Measurements from ENCODE around the gene RGS14. TPM values are rescaled to one million over a fixed set of nuclear protein-coding genes. Genes with fewer than 3 reads are reported as not detected.

The RGS14 gene
- polyA plus RNA-seq, 1 donor (not counting 4 experiments of a cell fraction or from before 2014, with no cell fraction given) = 8.6 TPM

DNA sequence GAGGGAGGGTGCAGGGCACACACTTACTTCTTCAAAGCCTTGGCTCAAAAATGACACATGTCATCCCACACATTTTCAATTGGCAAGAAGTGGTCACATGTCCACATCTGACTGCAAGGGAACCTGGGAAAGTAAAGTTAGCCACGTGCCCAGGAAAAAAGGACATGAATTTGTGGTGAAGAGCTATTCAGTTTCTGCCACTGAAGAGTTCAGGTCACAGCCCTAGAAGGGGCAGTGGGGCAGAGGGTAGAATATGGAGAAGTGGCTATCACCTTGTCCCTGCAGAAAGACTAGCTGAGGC lies 1.9 kb upstream of the RGS14 start:
- no peak for TF ChIP-seq EZH2 (IDR thresholded peaks at IDR 0.05; ENCODE audit: low read length)
- TF ChIP-seq, protein P1, sequence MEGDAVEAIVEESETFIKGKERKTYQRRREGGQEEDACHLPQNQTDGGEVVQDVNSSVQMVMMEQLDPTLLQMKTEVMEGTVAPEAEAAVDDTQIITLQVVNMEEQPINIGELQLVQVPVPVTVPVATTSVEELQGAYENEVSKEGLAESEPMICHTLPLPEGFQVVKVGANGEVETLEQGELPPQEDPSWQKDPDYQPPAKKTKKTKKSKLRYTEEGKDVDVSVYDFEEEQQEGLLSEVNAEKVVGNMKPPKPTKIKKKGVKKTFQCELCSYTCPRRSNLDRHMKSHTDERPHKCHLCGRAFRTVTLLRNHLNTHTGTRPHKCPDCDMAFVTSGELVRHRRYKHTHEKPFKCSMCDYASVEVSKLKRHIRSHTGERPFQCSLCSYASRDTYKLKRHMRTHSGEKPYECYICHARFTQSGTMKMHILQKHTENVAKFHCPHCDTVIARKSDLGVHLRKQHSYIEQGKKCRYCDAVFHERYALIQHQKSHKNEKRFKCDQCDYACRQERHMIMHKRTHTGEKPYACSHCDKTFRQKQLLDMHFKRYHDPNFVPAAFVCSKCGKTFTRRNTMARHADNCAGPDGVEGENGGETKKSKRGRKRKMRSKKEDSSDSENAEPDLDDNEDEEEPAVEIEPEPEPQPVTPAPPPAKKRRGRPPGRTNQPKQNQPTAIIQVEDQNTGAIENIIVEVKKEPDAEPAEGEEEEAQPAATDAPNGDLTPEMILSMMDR (optimal IDR thresholded peaks at IDR 0.05 in 1 of 3, IDR thresholded peaks at IDR 0.05 in 1 of 3, conservative IDR thresholded peaks at IDR 0.05 in 1 of 3; ENCODE audit: extremely low read depth in 1 of 3, insufficient read depth in 2 of 3, low read length in 3 of 3) = no peak
- no peak for FAIRE-seq
- no peak overlapping the region for H2AFZ ChIP-seq (ENCODE audit: control insufficient read depth, low read length)

DNA sequence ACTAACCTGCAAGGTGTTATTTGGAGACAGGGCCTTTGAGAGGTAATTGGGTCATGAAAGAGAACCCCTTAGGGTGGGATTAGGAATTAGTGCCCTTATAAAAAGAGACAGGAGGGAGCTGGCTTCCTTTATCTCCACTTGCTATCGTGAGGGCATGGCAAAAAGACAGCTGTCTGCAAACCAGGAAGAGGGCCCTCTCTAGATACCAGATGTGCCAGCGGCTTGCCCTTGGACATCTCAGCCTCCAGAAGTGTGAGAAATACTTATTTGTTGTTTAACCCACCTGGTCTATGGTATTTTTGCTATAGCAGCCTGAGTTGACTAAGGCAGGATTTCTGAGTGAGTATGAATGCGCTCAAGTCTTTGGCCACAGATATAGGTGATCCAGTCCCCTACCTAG lies 978 bp upstream of the RGS14 start:
- no peaks in the 10 kb centered on the region for H3K9me3 ChIP-seq (ENCODE audit: control insufficient read depth, low read depth, low read length)
- DNase-seq (ENCODE audit: low read depth, low spot score) = no peak
- no peaks in the 10 kb centered on the region for H3K36me3 ChIP-seq (ENCODE audit: control insufficient read depth in 2 of 2, extremely low read depth in 1 of 2, insufficient read depth in 2 of 2, low read length in 2 of 2)
- no peak overlapping the region for H3K27ac ChIP-seq (ENCODE audit: control insufficient read depth, insufficient read depth, low read length)
- H3K79me2 ChIP-seq (ENCODE audit: control insufficient read depth, insufficient read depth, low read length) = no peaks in the 10 kb centered on the region
- no peaks in the 10 kb centered on the region for H3K9me1 ChIP-seq (ENCODE audit: control insufficient read depth, extremely low read depth, insufficient read depth, low read length)
- no peak for FAIRE-seq
- no peak for TF ChIP-seq EZH2 (IDR thresholded peaks at IDR 0.05; ENCODE audit: low read length)
- TF ChIP-seq, protein P1 (optimal IDR thresholded peaks at IDR 0.05 in 1 of 3, IDR thresholded peaks at IDR 0.05 in 1 of 3, conservative IDR thresholded peaks at IDR 0.05 in 1 of 3; ENCODE audit: extremely low read depth in 1 of 3, insufficient read depth in 2 of 3, low read length in 3 of 3) = no peak
- peaks cover 25% of the 10 kb centered on the region for H3K4me1 ChIP-seq (ENCODE audit: control insufficient read depth, extremely low read depth, insufficient read depth, low read length)
- no peak overlapping the region for H2AFZ ChIP-seq (ENCODE audit: control insufficient read depth, low read length)
- H3K9ac ChIP-seq (ENCODE audit: control insufficient read depth, extremely low read depth, insufficient read depth, low read length) = no peak overlapping the region
- no peaks in the 10 kb centered on the region for H4K20me1 ChIP-seq (ENCODE audit: control insufficient read depth, extremely low read depth, insufficient read depth, low read length)
- no peaks in the 10 kb centered on the region for H3K27me3 ChIP-seq (ENCODE audit: control insufficient read depth, extremely low read depth, insufficient read depth, low read length)
- dilution Hi-C loops (cut with MboI; ENCODE audit: extremely low pct_ligation_motif_present, low sequenced_read_pairs) = no loop called here
- H3K4me2 ChIP-seq (ENCODE audit: control insufficient read depth, extremely low read depth, insufficient read depth, low read depth, low read length) = no peak overlapping the region
- no peak overlapping the region for H3K4me3 ChIP-seq (ENCODE audit: control insufficient read depth in 2 of 3, extremely low read depth in 1 of 3, insufficient read depth in 2 of 3, low read depth in 1 of 3, low read length in 3 of 3)

More for the DNA sequence above, 1.9 kb upstream of the RGS14 start:
- Histone ChIP-seq H3K36me3 (ENCODE audit: control insufficient read depth in 2 of 2, extremely low read depth in 1 of 2, insufficient read depth in 2 of 2, low read length in 2 of 2) (no peaks in the 10 kb centered on the region), H3K9me3 (ENCODE audit: control insufficient read depth, low read depth, low read length) (no peaks in the 10 kb centered on the region), H3K4me2 (ENCODE audit: control insufficient read depth, extremely low read depth, insufficient read depth, low read depth, low read length) (no peak overlapping the region), H3K4me3 (ENCODE audit: control insufficient read depth in 2 of 3, extremely low read depth in 1 of 3, insufficient read depth in 2 of 3, low read depth in 1 of 3, low read length in 3 of 3) (no peak overlapping the region), H3K4me1 (ENCODE audit: control insufficient read depth, extremely low read depth, insufficient read depth, low read length) (peaks cover 26% of the 10 kb centered on the region), H3K27ac (ENCODE audit: control insufficient read depth, insufficient read depth, low read length) (no peak overlapping the region), H3K9ac (ENCODE audit: control insufficient read depth, extremely low read depth, insufficient read depth, low read length) (no peak overlapping the region), H3K27me3 (ENCODE audit: control insufficient read depth, extremely low read depth, insufficient read depth, low read length) (no peaks in the 10 kb centered on the region), H3K79me2 (ENCODE audit: control insufficient read depth, insufficient read depth, low read length) (peaks cover 6% of the 10 kb centered on the region), H4K20me1 (ENCODE audit: control insufficient read depth, extremely low read depth, insufficient read depth, low read length) (no peaks in the 10 kb centered on the region), H3K9me1 (ENCODE audit: control insufficient read depth, extremely low read depth, insufficient read depth, low read length) (no peaks in the 10 kb centered on the region)
- dilution Hi-C loops (cut with MboI; ENCODE audit: extremely low pct_ligation_motif_present, low sequenced_read_pairs) = no loop called here
- DNase-seq (ENCODE audit: low read depth, low spot score) = no peak
